Adrenal gland (tissue), 12 donors: Measurements from ENCODE around the gene TEX2. TPM values are rescaled to one million over a fixed set of nuclear protein-coding genes. Genes with fewer than 3 reads are reported as not detected.
A peak's percentile ranks its signal among the peaks of the same experiment; 100 is the strongest.

Experiments used
- DNase-seq, 7 donors: peaks; one replicate each; pipeline ENCODE4 v3.0.0-alpha.2; 2019 to 2020
- H3K27ac ChIP-seq, 5 donors: fragments of 200-600 bp; sonication (generic) in 4 of 5; 1 replicate in 3 of 5; 2 replicates in 2 of 5; pipeline versions ENCODE4 v1.5.1 to v1.8.0; 2016 to 2020; ENCODE audit warnings: mild to moderate bottlenecking in 1 of 5
- H3K27me3 ChIP-seq: fragments of 200-600 bp; 2 replicates; pipeline ENCODE4 v1.8.0; 2021
- H3K36me3 ChIP-seq, 2 donors: fragments of 200-600 bp; replicated peaks in 1 of 2; 1 replicate in 1 of 2; 2 replicates in 1 of 2; pipeline versions ENCODE4 v1.5.1 to v1.8.0; 2018 to 2022
- H3K4me1 ChIP-seq, 2 donors: fragments of 200-600 bp; replicated peaks in 1 of 2; 1 replicate in 1 of 2; 2 replicates in 1 of 2; pipeline versions ENCODE4 v1.5.1 to v1.8.0; 2018 to 2021
- H3K4me3 ChIP-seq, 4 donors: fragments of 200-600 bp; sonication (generic) in 3 of 4; one replicate each; pipeline ENCODE4 v1.5.1; 2016 to 2018
- H3K9me3 ChIP-seq, 3 donors: fragments of 200-600 bp; sonication (generic) in 1 of 3; replicated peaks in 1 of 3; 1 replicate in 2 of 3; 2 replicates in 1 of 3; pipeline versions ENCODE4 v1.5.1 to v1.8.0; 2016 to 2021
- POLR2A ChIP-seq, 2 donors: fragments of 450-650 bp; IDR thresholded peaks; one replicate each; pipeline ENCODE4 v1.6.1; 2017; ENCODE audit warnings: antibody characterized with exemption in 2 of 2, mild to moderate bottlenecking in 2 of 2, moderate library complexity in 1 of 2
- WGBS, 4 donors: extraction: QIAGEN DNeasy Blood & Tissue Kit in 2 of 4; methylation state at CpG; one replicate each; pipeline versions ENCODE4 v1.1.5 to v1.1.7; 2013 to 2017; 5-methylcytosine and 5-hydroxymethylcytosine counted together
- intact Hi-C, 2 donors: fragments of 100-400 bp; cut with DNase I; formaldehyde crosslinking; loops; one replicate each; pipeline versions ENCODE4 v1.14.1 to v1.15.0; 2022 to 2023
- polyA plus RNA-seq, 3 donors: library from polyadenylated mRNA; stranded (reverse); fragments of 200-250 nt in 2 of 3; fragments of 350-450 nt in 1 of 3; fragmentation: Illumina TruSeq in 1 of 3; extraction: RNeasy Lipid Tissue Mini Kit (QIAGEN cat#74804) in 1 of 3; gene quantifications; one replicate each; pipeline ENCODE4 v1.2.3, GENCODE V29; 2013 to 2014
- total RNA-seq, 9 donors: library from RNA; depleted of rRNA in 4 of 9; stranded (reverse); fragments of >200 nt in 4 of 9; fragments of 120-200 nt in 1 of 9; fragmentation: NEBNext Ultra II Directional in 1 of 9; extraction: Animal tissue kit (Norgen Biotek cat#: 25700) in 1 of 9; gene quantifications; one replicate each; pipeline versions ENCODE4 v1.1.0 to v1.2.4, GENCODE V29; 2013 to 2023
- TF ChIP-seq, protein P1 (sequence below), 6 experiments: fragments of 450-650 bp in 4 of 6; fragments of 200-600 bp in 2 of 6; sonication (generic) in 1 of 6; IDR thresholded peaks; 1 replicate in 5 of 6; 2 replicates in 1 of 6; pipeline versions ENCODE4 v1.5.1 to v1.8.0; 2016 to 2021; ENCODE audit warnings: antibody characterized with exemption in 6 of 6, mild to moderate bottlenecking in 2 of 6, moderate library complexity in 1 of 6
- donor health status: healthy with polysubstance abuse.
- donor health status: Bipolar disorder and iron deficiency.
- donor health status: DM: yes; HTN: yes; CAD: no.
- donor health status: DM: no; HTN: no; CAD: no.
- donor health status: DM: no; HTN: no; CAD: no.
- donor health status: DM: yes; HTN: yes; CAD: no.

TEX2 gene
- total and polyA plus RNA-seq, 12 donors = 12.0 to 91.5 (median 62.5) TPM

DNA sequence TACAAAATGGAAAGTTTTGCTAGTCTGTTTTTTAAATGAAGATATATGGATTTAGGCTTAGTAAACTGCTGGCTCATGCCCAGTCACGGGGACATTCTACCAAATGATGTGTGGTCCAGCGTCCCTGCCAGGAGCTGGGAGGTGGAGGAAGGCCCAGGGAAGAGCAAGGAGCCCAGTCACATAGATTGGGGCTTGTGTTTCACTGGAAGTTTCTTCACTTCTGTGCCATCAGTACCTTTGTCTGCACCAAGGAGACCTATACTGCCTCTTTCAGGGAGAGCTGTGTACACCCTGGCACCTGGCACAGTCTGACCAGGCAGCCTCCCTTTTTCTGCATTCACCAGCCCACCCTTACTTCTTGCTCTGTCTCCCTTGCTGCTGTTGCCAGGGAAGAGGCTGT lies 100.5 kb downstream of the TEX2 start:
- intact Hi-C loops = no loop called here
- H3K4me1 ChIP-seq = no peaks in the 10 kb centered on the region
- no peak overlapping the region for H3K4me3 ChIP-seq
- H3K27ac ChIP-seq = no peak overlapping the region
- H3K9me3 ChIP-seq = no peaks in the 10 kb centered on the region
- peak in 1 of 7 donors; percentile 42 for DNase-seq
- no peaks in the 10 kb centered on the region for H3K36me3 ChIP-seq
- no peaks in the 10 kb centered on the region for H3K27me3 ChIP-seq
- 91 to 100% (median 95%) methylated on average over 2 of the region's 2 CpGs for WGBS, 4 donors
- TF ChIP-seq, protein P1, sequence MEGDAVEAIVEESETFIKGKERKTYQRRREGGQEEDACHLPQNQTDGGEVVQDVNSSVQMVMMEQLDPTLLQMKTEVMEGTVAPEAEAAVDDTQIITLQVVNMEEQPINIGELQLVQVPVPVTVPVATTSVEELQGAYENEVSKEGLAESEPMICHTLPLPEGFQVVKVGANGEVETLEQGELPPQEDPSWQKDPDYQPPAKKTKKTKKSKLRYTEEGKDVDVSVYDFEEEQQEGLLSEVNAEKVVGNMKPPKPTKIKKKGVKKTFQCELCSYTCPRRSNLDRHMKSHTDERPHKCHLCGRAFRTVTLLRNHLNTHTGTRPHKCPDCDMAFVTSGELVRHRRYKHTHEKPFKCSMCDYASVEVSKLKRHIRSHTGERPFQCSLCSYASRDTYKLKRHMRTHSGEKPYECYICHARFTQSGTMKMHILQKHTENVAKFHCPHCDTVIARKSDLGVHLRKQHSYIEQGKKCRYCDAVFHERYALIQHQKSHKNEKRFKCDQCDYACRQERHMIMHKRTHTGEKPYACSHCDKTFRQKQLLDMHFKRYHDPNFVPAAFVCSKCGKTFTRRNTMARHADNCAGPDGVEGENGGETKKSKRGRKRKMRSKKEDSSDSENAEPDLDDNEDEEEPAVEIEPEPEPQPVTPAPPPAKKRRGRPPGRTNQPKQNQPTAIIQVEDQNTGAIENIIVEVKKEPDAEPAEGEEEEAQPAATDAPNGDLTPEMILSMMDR (IDR thresholded peaks at IDR 0.05) = no peak
- no peak for TF ChIP-seq POLR2A (IDR thresholded peaks at IDR 0.05)

GRCh38 chr17:64161380-64162176 lies 101.5 kb downstream of the TEX2 start:
- intact Hi-C loops = no loop called here
- Histone ChIP-seq H3K27ac (peak overlapping the region in 1 of 5 donors; percentile 7), H3K9me3 (no peaks in the 10 kb centered on the region), H3K36me3 (no peaks in the 10 kb centered on the region), H3K27me3 (no peaks in the 10 kb centered on the region), H3K4me1 (peaks cover 3 to 5% of the 10 kb centered on the region in 2 donors), H3K4me3 (no peak overlapping the region)
- 79 to 81% (median 80%) methylated on average over 6 of the region's 6 CpGs for WGBS, 4 donors
- TF ChIP-seq, protein P1 (IDR thresholded peaks at IDR 0.05) = no peak
- TF ChIP-seq POLR2A (IDR thresholded peaks at IDR 0.05) = no peak
- DNase-seq = no peak

DNA sequence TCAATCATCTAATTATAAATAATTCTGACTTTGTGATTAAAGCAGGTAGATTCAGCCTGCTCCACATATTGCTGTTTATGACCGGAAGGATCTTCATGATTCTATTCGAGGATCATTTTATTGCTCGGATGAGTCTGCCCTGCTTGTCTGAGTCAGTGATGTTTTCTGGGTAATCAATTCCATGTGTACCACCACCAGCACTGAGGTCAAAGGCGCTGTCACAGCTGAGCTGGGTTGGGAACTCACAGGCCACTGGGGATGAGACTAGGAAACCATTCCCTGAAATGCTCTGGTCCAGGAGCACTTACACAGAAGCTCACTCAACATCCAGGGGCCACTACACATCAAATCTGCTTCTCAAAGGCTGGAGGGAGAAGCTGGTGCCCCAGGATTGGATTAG lies 102.7 kb downstream of the TEX2 start:
- Histone ChIP-seq H3K27ac (no peak overlapping the region), H3K4me1 (peaks cover 15 to 17% of the 10 kb centered on the region in 2 donors), H3K36me3 (no peaks in the 10 kb centered on the region), H3K4me3 (no peak overlapping the region), H3K9me3 (no peaks in the 10 kb centered on the region), H3K27me3 (no peaks in the 10 kb centered on the region)
- WGBS, 4 donors = 87 to 95% (median 94%) methylated on average over 4 of the region's 4 CpGs
- no peak for TF ChIP-seq POLR2A (IDR thresholded peaks at IDR 0.05)
- TF ChIP-seq, protein P1 (IDR thresholded peaks at IDR 0.05) = no peak
- intact Hi-C loops = no loop called here
- peak in 2 of 7 donors; percentile 9 to 33 for DNase-seq

DNA sequence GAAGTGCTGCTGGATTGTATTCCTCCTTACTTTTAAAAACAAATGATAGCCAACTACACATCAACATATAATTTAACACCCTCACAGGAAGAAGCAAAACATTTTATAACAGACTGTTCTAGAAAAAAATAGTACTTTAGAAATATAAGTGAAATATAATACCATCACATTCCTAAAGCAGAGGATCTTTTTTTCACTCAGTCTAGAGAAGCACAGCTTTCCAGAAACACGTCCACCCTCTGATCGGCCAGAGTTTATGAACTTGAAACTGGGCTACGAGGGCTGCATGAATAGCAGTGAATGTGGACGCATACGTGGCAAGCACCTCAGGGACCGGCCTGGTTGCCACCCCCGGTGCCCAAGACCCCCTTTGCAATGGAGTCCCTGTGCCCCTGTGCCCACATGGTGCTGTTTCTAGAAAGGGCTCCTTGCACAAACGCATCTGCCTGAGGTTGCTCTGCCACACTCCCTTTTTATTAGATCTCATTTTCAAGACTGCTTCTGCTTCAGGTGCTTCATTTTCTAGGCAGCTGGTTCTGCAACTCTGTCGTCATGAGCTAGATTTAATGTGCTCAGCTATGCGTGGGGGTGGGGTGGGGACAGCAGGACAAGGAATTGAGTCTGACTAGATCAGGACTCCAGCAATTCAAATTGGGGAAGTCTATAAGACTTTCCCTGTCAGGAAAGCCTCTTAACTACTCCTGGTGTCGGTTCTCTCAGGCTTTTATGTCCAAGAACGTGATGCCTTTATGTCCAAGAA lies 104.0 kb downstream of the TEX2 start:
- Histone ChIP-seq H3K36me3 (no peaks in the 10 kb centered on the region), H3K4me3 (no peak overlapping the region), H3K27ac (no peak overlapping the region), H3K4me1 (peaks cover 21 to 31% of the 10 kb centered on the region in 2 donors), H3K27me3 (no peaks in the 10 kb centered on the region), H3K9me3 (no peaks in the 10 kb centered on the region)
- intact Hi-C loops = loop anchor here in 1 of 2 donors (10.0 kb wide), 1 partner anchor 116 kb away; no protein-coding TSS in a partner anchor
- DNase-seq = peak in 2 of 7 donors; percentile 21 to 60
- WGBS, 4 donors = 78 to 89% (median 82%) methylated on average over 12 of the region's 12 CpGs
- TF ChIP-seq, protein P1 (IDR thresholded peaks at IDR 0.05) = no peak
- TF ChIP-seq POLR2A (IDR thresholded peaks at IDR 0.05) = no peak
